HG02798 (cell line): ENCODE data around the gene KCNN3.
"Not testable (repeated sequence)": the region's sequence is repeated elsewhere in the genome, so short reads cannot be mapped to it uniquely, and the experiment has no call there.

Source experiments
- ATAC-seq: cut with Tn5 transposase; IDR thresholded peaks from one replicate; pipeline ENCODE4 v1.9.1; 2021; ENCODE audit warnings: mild to moderate bottlenecking; ENCODE audit not compliant: unreplicated experiment, poor library complexity

The KCNN3 gene

DNA sequence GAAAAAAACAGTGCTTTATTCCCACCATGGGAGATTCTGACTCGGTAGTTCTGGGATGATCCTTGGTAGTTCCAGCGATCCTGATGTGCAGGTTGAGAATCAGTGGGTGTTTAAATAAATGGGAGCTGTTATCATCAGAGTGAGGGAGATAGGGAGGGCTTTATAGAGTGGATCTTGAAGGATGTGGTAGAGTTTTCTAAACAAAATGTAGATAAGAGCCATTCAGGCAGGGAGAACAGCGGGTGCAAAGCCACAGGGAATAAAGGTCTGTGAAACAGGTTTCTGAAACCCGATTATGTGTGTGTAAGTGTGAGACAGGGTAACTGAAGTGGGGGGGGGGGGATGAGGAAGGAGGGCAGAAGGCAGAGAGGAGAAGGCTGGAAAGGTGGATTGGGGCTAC lies 186.3 kb downstream of the KCNN3 start:
- no peak for ATAC-seq

- ATAC-seq, result no peak
Observed at GRCh38 chr1:154682254-154682653, 187.8 kb downstream of the KCNN3 start.

DNA sequence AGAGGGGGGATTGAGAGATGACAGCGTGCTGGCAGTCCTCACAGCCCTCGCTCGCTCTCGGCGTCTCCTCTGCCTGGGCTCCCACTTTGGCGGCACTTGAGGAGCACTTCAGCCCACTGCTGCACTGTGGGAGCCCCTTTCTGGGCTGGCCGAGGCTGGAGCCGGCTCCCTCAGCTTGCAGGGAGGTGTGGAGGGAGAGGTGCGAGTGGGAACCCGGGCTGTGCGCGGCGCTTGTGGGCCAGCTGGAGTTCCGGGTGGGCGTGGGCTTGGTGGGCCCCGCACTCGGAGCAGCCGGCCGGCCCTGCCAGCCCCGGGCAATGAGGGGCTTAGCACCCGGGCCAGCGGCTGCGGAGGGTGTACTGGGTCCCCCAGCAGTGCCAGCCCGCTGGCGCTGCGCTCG lies 192.2 kb downstream of the KCNN3 start:
- ATAC-seq, result not testable (repeated sequence)

DNA sequence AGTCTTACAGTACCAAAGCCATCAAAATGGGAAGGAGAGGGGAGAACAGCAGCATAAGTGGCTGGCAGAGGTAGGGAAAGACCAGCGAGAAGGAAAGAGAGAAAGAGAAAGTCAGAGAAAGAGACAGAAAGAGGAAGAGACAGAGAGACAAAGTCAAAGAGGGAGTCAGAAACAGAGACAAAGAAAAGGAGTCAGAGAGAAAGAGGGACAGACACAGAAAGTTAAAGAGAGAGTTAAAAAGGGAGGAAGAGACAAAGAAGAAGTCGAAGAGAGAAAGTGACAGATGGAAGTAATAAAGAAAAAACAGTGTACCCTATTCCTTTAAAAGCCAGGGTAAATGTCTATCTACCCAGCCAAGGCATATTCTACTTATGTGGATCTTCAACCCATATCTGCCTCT lies 193.2 kb downstream of the KCNN3 start:
- ATAC-seq, result not testable (repeated sequence)

GRCh38 chr1:154674456-154674855 lies 195.6 kb downstream of the KCNN3 start:
- ATAC-seq, result not testable (repeated sequence)

DNA sequence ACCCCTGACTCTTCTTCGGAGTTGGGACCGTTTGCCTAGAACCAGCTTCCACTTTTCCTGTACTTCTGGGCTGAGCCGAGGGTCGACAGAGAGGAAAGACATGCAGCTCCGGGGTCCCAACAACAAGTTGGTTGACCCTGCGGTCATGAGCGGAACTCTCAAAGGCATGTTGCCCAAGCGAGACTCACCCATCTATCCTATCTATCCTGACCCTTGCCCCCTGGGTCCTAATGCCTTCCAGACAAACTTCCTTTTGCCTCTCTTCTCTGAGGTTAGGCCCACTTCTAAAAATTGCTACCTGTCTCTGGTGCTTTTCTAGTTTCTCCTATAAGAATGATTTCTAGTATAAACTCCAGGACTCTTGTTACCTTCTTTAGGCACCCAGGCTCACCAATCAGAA lies 197.8 kb downstream of the KCNN3 start:
- ATAC-seq, result not testable (repeated sequence)

DNA sequence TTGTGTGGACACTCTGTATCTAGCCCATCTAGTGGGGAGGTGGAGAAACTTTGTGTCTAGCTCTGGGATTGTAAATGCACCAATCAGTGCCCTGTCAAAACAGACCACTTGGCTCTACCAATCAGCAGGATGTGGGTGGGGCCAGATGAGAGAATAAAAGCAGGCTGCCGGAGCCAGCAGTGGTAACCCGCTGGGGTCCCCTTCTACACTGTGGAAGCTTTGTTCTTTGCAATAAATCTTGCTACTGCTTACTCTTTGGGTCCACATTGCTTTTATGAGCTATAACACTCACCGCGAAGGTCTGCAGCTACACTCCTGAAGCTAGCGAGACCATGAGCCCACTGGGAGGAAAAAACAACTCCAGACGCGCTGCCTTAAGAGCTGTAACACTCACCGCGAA lies 198.7 kb downstream of the KCNN3 start:
- not testable (repeated sequence) for ATAC-seq

DNA sequence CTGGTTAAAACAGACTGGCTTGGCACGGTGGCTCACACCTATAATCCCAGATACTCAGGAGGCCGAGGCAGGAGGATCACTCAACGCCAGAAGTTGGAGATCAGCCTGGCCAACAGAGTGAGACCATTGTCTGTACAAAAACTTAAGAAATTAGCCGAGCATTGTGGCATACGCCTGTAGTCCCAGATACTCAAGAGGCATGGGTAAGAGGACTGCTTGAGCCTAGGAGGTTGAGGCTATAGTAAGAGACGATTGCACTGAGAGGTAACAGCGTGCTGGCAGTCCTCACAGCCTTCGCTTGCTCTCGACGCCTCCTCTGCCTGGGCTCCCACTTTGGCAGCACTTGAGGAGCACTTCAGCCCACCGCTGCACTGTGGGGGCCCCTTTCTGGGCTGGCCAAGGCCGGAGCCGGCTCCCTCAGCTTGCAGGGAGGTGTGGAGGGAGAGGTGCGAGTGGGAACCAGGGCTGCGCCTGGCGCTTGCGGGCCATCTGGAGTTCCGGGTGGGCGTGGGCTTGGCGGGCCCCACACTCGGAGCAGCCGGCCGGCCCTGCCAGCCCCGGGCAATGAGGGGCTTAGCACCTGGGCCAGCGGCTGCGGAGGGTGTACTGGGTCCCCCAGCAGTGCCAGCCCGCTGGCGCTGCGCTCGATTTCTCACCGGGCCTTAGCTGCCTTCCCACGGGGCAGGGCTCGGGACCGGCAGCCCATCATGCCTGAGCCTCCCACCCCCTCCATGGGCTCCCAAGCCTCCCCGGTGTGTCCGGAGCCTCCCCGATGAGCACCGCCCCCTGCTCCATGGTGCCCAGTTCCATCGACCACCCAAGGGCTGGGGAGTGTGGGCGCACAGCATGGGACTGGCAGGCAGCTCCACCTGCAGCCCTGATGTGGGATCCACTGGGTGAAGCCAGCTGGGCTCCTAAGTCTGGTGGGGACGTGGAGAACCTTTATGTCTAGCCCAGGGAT lies 199.5 kb downstream of the KCNN3 start:
- not testable (repeated sequence) for ATAC-seq

- ATAC-seq, result peak; percentile 66
Observed at GRCh38 chr1:154669464-154670282, 200.4 kb downstream of the KCNN3 start.

DNA sequence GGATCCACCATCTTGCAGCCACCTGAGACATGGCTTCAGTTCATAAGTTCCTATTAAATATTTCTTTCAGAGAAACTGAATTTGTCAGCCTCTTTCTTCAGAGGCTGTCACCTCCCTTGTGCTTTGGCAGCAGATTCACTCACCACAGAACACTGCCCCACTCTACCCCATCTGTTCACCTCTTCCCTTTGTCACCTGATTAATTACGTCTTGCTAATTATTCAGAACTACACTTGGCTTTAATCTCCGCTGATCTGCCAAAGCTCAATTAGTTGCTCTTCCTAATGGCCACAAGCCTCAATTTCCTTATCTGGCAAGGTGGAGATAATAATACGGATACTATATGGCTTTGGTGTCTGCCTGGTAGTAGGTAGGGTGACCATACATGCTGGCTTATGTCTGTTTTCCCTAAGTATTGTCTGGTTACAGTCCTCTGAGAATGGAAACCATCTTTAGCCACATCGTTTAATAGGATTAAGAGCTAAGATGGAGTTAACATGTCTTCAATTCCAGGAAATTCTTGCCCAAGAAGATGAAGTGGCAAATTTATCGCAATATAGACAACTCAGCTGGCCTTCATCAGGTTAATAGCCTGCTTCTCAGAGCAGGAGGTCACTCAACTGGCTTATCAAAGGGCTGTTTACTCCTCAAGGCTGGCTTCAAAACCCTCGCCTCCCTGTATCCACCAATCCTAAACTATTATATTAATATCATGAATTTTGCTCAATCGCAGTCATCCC lies 203.9 kb downstream of the KCNN3 start:
- ATAC-seq, result no peak

DNA sequence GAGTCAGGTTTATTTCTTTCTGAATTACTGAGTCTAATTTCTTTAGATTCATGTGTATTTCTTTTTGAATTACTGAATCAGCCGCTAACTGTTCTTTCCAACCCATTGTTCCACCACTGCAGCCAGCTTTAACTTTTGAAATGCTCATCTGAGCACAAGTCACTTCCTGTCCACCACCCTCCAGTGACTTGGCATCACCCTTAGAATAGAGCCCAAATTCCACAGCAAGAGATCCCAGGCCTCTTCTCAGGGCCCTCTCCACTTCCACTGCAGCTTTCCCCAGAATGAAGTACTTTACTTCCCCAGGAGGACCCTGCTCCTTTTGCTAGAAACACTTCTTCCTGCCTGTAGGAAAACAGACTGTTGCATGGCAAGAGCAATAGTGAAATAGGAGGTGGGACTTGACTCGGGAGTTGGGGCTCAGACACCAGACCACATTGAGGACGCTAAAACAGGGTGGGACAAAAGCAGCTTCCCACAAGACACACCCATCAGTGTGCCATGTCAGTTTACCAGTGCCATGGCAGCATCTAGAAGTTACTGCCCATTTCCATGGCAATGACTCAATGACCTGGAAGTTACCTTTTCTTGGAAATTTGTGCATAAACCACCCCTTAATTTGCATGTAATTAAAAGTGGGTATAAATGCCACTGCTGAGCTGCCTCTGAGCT lies 205.6 kb downstream of the KCNN3 start:
- ATAC-seq, result no peak

- ATAC-seq, result no peak
Observed at GRCh38 chr1:154663471-154664060, 206.5 kb downstream of the KCNN3 start.

GRCh38 chr1:154661110-154661509 lies 209.0 kb downstream of the KCNN3 start:
- ATAC-seq, result no peak

DNA sequence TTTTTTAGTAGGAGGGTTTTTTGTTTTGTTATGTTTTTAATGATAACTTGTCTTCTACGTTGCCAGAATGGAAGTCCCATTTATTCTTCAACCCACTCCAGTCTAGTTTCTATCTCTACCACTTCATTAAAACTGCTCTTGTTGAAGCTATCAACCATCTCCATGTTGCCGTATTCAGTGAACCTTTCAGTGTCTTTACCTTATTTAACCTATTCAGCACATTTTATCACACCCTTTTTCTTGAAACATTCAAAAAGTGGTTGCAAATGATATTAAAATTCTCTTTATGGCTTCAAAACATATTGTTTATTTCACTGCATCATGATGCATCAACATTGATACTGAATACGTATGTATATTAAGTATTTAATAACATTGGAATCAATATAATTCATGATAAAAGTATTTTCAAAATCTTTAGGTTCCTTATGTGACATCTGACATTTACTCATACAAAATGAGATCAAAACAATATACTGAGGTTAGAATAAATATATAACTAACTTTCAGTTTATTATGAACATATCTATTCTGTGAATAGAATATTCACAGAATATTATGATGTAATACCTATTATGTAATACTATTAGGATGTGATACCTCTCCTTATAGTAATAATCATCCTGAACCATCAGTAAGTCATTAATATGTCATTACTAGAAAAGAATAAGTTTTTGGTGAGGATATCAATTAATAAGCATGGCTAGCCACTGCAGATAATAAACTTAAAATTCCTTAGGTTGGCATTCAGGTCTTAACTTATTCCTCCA lies 210.1 kb downstream of the KCNN3 start:
- ATAC-seq, result no peak

- no peak for ATAC-seq
Observed at GRCh38 chr1:154657556-154657955, 212.5 kb downstream of the KCNN3 start.

DNA sequence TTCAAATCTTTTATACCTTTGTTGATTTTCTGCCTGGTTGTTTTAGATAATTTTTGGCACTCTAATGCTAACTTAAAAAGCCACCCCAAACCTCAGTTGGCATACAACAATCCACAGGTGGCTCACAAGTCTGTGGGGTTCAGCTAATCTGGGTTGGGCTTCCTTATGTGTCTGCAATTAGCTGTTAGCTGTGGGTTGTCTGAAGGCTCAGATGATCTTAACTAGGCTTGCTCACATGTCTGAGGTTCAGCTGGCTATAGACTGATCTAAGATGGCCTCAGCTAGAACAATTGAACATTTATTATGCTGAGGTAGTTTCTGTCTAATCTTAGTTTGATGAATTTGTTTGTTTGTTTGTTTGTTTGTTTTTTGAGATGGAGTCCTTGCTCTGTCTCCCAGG lies 217.2 kb downstream of the KCNN3 start:
- ATAC-seq, result no peak
